Osteocyte (in vitro differentiated cells): Measurements from ENCODE around the gene CNTN1. TPM values are rescaled to one million over a fixed set of nuclear protein-coding genes. Genes with fewer than 3 reads are reported as not detected.

Experiments used
- DNase-seq: peaks from one replicate; pipeline ENCODE4 v3.0.0; 2021; ENCODE audit warnings: mixed read lengths; ENCODE audit not compliant: unreplicated experiment; ENCODE audit errors: extremely low spot score
- H3K27ac Mint-ChIP-seq: one replicate; pipeline ENCODE4 v1.8.0; 2021; ENCODE audit warnings: mild to moderate bottlenecking, mixed read lengths; ENCODE audit not compliant: unreplicated experiment
- H3K27me3 Mint-ChIP-seq: one replicate; pipeline ENCODE4 v1.8.0; 2021; ENCODE audit warnings: mixed read lengths; ENCODE audit not compliant: unreplicated experiment
- H3K36me3 Mint-ChIP-seq: one replicate; pipeline ENCODE4 v1.8.0; 2021; ENCODE audit warnings: mixed read lengths; ENCODE audit not compliant: unreplicated experiment
- H3K4me1 Mint-ChIP-seq: one replicate; pipeline ENCODE4 v1.8.0; 2021; ENCODE audit warnings: mixed read lengths; ENCODE audit not compliant: unreplicated experiment
- H3K4me3 Mint-ChIP-seq: one replicate; pipeline ENCODE4 v1.8.0; 2021; ENCODE audit warnings: mild to moderate bottlenecking, moderate library complexity, mixed read lengths; ENCODE audit not compliant: unreplicated experiment
- H3K9me3 Mint-ChIP-seq: one replicate; pipeline ENCODE4 v1.8.0; 2021; ENCODE audit warnings: mixed read lengths; ENCODE audit not compliant: unreplicated experiment
- total RNA-seq: library from RNA; stranded (reverse); gene quantifications from 2 replicates; pipeline ENCODE4 v1.2.1, GENCODE V29; 2021
- TF ChIP-seq, protein P1 (sequence below): fragments of 200-600 bp; sonication (generic); IDR thresholded peaks from 2 replicates; pipeline ENCODE4 v1.5.0; 2021; ENCODE audit warnings: antibody characterized with exemption, mild to moderate bottlenecking, moderate library complexity

The CNTN1 gene
- total RNA-seq, 1 donor from 2014 or later: 1.8 TPM

DNA sequence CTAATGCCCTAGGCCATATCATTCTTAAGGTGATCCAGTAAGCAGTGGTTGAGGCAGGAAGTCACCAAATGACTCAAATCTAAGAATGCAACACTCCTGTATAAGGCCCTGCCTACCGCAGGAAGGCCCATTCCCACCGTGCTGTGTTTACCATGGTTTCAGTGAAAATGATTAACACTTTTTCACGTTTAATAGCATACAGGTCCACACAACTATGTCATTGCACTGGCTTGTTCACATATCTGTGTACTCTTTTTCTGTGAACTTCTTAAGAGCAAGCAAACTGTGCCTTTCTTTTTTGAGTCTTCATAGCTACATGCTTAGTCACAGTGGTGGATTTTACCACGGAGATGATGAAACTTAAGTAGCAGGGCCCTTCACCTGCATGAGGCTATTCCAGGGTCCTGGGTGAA is 214.9 kb downstream of the CNTN1 start:
- no peak overlapping the region for H3K4me3 Mint-ChIP-seq
- H3K27ac Mint-ChIP-seq: no peak overlapping the region
- no peaks in the 10 kb centered on the region for H3K9me3 Mint-ChIP-seq
- no peak for DNase-seq
- no peaks in the 10 kb centered on the region for H3K36me3 Mint-ChIP-seq
- no peaks in the 10 kb centered on the region for H3K27me3 Mint-ChIP-seq
- no peaks in the 10 kb centered on the region for H3K4me1 Mint-ChIP-seq
- TF ChIP-seq, protein P1, sequence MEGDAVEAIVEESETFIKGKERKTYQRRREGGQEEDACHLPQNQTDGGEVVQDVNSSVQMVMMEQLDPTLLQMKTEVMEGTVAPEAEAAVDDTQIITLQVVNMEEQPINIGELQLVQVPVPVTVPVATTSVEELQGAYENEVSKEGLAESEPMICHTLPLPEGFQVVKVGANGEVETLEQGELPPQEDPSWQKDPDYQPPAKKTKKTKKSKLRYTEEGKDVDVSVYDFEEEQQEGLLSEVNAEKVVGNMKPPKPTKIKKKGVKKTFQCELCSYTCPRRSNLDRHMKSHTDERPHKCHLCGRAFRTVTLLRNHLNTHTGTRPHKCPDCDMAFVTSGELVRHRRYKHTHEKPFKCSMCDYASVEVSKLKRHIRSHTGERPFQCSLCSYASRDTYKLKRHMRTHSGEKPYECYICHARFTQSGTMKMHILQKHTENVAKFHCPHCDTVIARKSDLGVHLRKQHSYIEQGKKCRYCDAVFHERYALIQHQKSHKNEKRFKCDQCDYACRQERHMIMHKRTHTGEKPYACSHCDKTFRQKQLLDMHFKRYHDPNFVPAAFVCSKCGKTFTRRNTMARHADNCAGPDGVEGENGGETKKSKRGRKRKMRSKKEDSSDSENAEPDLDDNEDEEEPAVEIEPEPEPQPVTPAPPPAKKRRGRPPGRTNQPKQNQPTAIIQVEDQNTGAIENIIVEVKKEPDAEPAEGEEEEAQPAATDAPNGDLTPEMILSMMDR: no peak

- TF ChIP-seq, protein P1: no peak
- no peak overlapping the region for H3K27ac Mint-ChIP-seq
- H3K27me3 Mint-ChIP-seq: peaks cover 2% of the 10 kb centered on the region
- H3K4me3 Mint-ChIP-seq: no peak overlapping the region
- H3K9me3 Mint-ChIP-seq: no peaks in the 10 kb centered on the region
- no peak for DNase-seq
- no peaks in the 10 kb centered on the region for H3K4me1 Mint-ChIP-seq
- H3K36me3 Mint-ChIP-seq: no peaks in the 10 kb centered on the region
Observed at GRCh38 chr12:40911676-40912075, 219.4 kb downstream of the CNTN1 start.

DNA sequence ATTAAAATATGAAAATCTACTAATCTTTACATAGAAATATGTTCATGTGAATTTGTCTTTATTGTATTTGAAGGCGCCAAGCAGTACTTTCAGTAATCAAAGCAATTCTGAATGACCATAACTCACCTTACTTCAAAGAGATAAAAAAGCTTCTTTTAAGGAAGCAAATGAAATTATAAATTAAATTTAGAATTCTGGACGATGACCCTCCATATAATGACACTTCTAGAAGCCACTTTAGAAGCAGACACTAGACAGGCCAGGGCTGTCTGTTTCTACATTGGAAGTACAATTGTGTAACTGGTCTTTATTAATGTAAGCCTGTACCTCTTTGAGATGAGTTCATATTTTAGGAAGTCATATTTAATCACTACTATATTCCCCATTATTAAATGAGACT is 222.9 kb downstream of the CNTN1 start:
- H3K27me3 Mint-ChIP-seq: peaks cover 14% of the 10 kb centered on the region
- H3K9me3 Mint-ChIP-seq: no peaks in the 10 kb centered on the region
- H3K27ac Mint-ChIP-seq: no peak overlapping the region
- no peak overlapping the region for H3K4me3 Mint-ChIP-seq
- H3K36me3 Mint-ChIP-seq: no peaks in the 10 kb centered on the region
- DNase-seq: no peak
- no peaks in the 10 kb centered on the region for H3K4me1 Mint-ChIP-seq
- TF ChIP-seq, protein P1: no peak

- no peak for DNase-seq
- Mint-ChIP-seq H3K4me1 (no peaks in the 10 kb centered on the region), H3K27ac (no peak overlapping the region), H3K9me3 (no peaks in the 10 kb centered on the region), H3K36me3 (no peaks in the 10 kb centered on the region), H3K27me3 (peaks cover 17% of the 10 kb centered on the region), H3K4me3 (no peak overlapping the region)
- TF ChIP-seq, protein P1: no peak
Observed at GRCh38 chr12:40917561-40917960, 225.3 kb downstream of the CNTN1 start.

DNA sequence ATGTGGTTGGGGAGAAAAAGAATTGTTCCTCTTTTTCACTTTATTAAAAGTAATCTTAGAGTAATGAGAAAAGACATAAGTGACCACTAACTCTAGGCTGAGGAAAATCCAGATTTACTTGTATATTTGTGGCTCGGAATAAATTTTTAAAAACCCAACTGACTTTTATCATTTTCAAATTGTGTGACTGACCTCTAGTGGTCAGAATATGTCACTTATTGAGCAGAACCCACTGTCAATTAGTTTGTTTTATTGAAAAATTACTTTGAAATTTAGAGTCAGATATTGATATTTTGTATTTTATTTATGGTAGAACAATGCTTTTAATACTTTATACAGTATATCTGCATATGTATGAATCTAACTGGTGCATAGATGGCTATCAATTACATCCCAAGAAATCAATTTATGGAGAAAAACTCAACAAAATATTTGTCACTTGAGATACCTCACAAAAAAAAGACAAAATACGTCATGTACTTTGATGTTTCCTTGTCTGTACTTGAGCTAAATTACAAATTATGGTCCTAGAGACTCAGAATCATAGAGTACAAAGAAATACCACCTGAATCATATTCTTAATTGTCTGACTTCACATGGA is 229.4 kb downstream of the CNTN1 start:
- no peak for DNase-seq
- Mint-ChIP-seq H3K27ac (no peak overlapping the region), H3K36me3 (no peaks in the 10 kb centered on the region), H3K4me3 (no peak overlapping the region), H3K4me1 (no peaks in the 10 kb centered on the region), H3K9me3 (no peaks in the 10 kb centered on the region), H3K27me3 (peaks cover 28% of the 10 kb centered on the region)
- TF ChIP-seq, protein P1: peak; percentile 69
